ENCODE results near the gene C1QTNF2. TPM values are rescaled to one million over a fixed set of nuclear protein-coding genes. Genes with fewer than 3 reads are reported as not detected.

C1QTNF2 gene
- total RNA-seq, 1 experiment from 2014 or later, result 0.16 TPM

- POLR2A ChIA-PET, result no interaction called here
These were observed 15.8 kb downstream of the C1QTNF2 start for GRCh38 chr5:160354666-160355065.

GRCh38 chr5:160353379-160353778, 17.0 kb downstream of the C1QTNF2 start:
- Histone ChIP-seq H3K27me3 (replicated peaks; ENCODE audit: control insufficient read depth, insufficient read depth, low read length) (no peaks in the 10 kb centered on the region), H3K9me3 (no peaks in the 10 kb centered on the region), H3K36me3 (ENCODE audit: control insufficient read depth, insufficient read depth, low read length) (no peaks in the 10 kb centered on the region), H3K4me1 (no peaks in the 10 kb centered on the region), H3K4me3 (ENCODE audit: low read depth, low read length) (no peak overlapping the region)
- BruUV-seq (replicated peaks), result no TSS peak
- no peaks in the 10 kb centered on the region for H3K27me3 Mint-ChIP-seq (ENCODE audit: insufficient read depth, unreplicated experiment)
- DNase-seq, result no peak
- intact Hi-C loops (cut with micrococcal nuclease; ENCODE audit: unreplicated experiment), result no loop called here
- no peaks in the 10 kb centered on the region for H3K36me3 Mint-ChIP-seq (ENCODE audit: insufficient read depth, unreplicated experiment)
- no peaks in the 10 kb centered on the region for H3K9me3 Mint-ChIP-seq (ENCODE audit: unreplicated experiment)
- ChIA-PET POLR2A (no interaction called here), CTCF (no interaction called here)
- no peaks in the 10 kb centered on the region for H3K4me1 Mint-ChIP-seq (ENCODE audit: low read depth, unreplicated experiment)
- no peak overlapping the region for H3K4me3 Mint-ChIP-seq (ENCODE audit: unreplicated experiment)
- H3K27ac Mint-ChIP-seq (ENCODE audit: unreplicated experiment), result no peak overlapping the region
- TF ChIP-seq, protein P1, sequence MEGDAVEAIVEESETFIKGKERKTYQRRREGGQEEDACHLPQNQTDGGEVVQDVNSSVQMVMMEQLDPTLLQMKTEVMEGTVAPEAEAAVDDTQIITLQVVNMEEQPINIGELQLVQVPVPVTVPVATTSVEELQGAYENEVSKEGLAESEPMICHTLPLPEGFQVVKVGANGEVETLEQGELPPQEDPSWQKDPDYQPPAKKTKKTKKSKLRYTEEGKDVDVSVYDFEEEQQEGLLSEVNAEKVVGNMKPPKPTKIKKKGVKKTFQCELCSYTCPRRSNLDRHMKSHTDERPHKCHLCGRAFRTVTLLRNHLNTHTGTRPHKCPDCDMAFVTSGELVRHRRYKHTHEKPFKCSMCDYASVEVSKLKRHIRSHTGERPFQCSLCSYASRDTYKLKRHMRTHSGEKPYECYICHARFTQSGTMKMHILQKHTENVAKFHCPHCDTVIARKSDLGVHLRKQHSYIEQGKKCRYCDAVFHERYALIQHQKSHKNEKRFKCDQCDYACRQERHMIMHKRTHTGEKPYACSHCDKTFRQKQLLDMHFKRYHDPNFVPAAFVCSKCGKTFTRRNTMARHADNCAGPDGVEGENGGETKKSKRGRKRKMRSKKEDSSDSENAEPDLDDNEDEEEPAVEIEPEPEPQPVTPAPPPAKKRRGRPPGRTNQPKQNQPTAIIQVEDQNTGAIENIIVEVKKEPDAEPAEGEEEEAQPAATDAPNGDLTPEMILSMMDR (IDR thresholded peaks at IDR 0.05; ENCODE audit: insufficient read depth in 1 of 2, low read depth in 1 of 2, low read length in 1 of 2, severe bottlenecking in 1 of 2, unreplicated experiment in 1 of 2), result no peak

More at GRCh38 chr5:160354666-160355065, 15.8 kb downstream of the C1QTNF2 start:
- Mint-ChIP-seq H3K27ac (ENCODE audit: unreplicated experiment) (no peak overlapping the region), H3K4me3 (ENCODE audit: unreplicated experiment) (no peak overlapping the region), H3K27me3 (ENCODE audit: insufficient read depth, unreplicated experiment) (no peaks in the 10 kb centered on the region), H3K9me3 (ENCODE audit: unreplicated experiment) (no peaks in the 10 kb centered on the region), H3K4me1 (ENCODE audit: low read depth, unreplicated experiment) (no peaks in the 10 kb centered on the region), H3K36me3 (ENCODE audit: insufficient read depth, unreplicated experiment) (no peaks in the 10 kb centered on the region)
- no TSS peak for BruUV-seq (replicated peaks)
- H3K4me1 ChIP-seq, result no peaks in the 10 kb centered on the region
- intact Hi-C loops (cut with micrococcal nuclease; ENCODE audit: unreplicated experiment), result no loop called here
- CTCF ChIA-PET, result no interaction called here
- no peaks in the 10 kb centered on the region for H3K9me3 ChIP-seq
- H3K27me3 ChIP-seq (replicated peaks; ENCODE audit: control insufficient read depth, insufficient read depth, low read length), result no peaks in the 10 kb centered on the region
- TF ChIP-seq, protein P1 (IDR thresholded peaks at IDR 0.05; ENCODE audit: insufficient read depth in 1 of 2, low read depth in 1 of 2, low read length in 1 of 2, severe bottlenecking in 1 of 2, unreplicated experiment in 1 of 2), result no peak
- no peaks in the 10 kb centered on the region for H3K36me3 ChIP-seq (ENCODE audit: control insufficient read depth, insufficient read depth, low read length)
- no peak overlapping the region for H3K4me3 ChIP-seq (ENCODE audit: low read depth, low read length)
- DNase-seq, result no peak

- ChIA-PET POLR2A (no interaction called here), CTCF (no interaction called here)
- no peaks in the 10 kb centered on the region for H3K9me3 Mint-ChIP-seq (ENCODE audit: unreplicated experiment)
- Histone ChIP-seq H3K4me1 (no peaks in the 10 kb centered on the region), H3K36me3 (ENCODE audit: control insufficient read depth, insufficient read depth, low read length) (no peaks in the 10 kb centered on the region), H3K9me3 (no peaks in the 10 kb centered on the region), H3K27me3 (replicated peaks; ENCODE audit: control insufficient read depth, insufficient read depth, low read length) (no peaks in the 10 kb centered on the region), H3K4me3 (ENCODE audit: low read depth, low read length) (no peak overlapping the region)
- intact Hi-C loops (cut with micrococcal nuclease; ENCODE audit: unreplicated experiment), result no loop called here
- H3K4me3 Mint-ChIP-seq (ENCODE audit: unreplicated experiment), result no peak overlapping the region
- no peaks in the 10 kb centered on the region for H3K4me1 Mint-ChIP-seq (ENCODE audit: low read depth, unreplicated experiment)
- H3K36me3 Mint-ChIP-seq (ENCODE audit: insufficient read depth, unreplicated experiment), result no peaks in the 10 kb centered on the region
- TF ChIP-seq, protein P1 (IDR thresholded peaks at IDR 0.05; ENCODE audit: insufficient read depth in 1 of 2, low read depth in 1 of 2, low read length in 1 of 2, severe bottlenecking in 1 of 2, unreplicated experiment in 1 of 2), result no peak
- DNase-seq, result no peak
- no peak overlapping the region for H3K27ac Mint-ChIP-seq (ENCODE audit: unreplicated experiment)
- no peaks in the 10 kb centered on the region for H3K27me3 Mint-ChIP-seq (ENCODE audit: insufficient read depth, unreplicated experiment)
- BruUV-seq (replicated peaks), result no TSS peak
These were observed 18.1 kb downstream of the C1QTNF2 start for GRCh38 chr5:160352308-160352707.
